Activated CD8-positive, alpha-beta memory T cell treated with anti-CD3 and anti-CD28 coated beads for 24 hours (primary cell): ENCODE results near the gene SLC25A13.
"Not testable (repeated sequence)": the region's sequence is repeated elsewhere in the genome, so short reads cannot be mapped to it uniquely, and the experiment has no call there.

Experiments
- DNase-seq: peaks from one replicate; pipeline ENCODE4 v3.0.0-alpha.2; 2020

The SLC25A13 gene

DNA sequence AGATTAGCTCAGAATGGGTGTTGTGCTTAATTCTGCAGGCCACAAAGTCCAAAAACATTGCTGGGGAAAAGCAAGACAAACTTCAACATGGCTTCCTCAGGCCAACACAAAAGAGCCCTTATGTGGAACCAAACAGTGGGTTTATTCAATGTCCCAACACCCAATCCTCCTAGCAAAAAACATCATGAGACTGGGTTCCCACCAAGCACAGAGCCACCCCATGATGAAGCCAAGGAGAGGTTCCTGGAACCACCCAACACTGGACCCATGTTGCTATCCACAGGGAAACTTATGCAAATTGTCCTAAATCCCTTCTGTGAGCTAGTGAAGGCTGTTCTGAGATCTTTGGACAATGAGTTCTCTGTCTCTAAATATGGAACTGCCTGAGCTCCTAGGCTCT, 24.0 kb downstream of the SLC25A13 start:
- DNase-seq: no peak

DNA sequence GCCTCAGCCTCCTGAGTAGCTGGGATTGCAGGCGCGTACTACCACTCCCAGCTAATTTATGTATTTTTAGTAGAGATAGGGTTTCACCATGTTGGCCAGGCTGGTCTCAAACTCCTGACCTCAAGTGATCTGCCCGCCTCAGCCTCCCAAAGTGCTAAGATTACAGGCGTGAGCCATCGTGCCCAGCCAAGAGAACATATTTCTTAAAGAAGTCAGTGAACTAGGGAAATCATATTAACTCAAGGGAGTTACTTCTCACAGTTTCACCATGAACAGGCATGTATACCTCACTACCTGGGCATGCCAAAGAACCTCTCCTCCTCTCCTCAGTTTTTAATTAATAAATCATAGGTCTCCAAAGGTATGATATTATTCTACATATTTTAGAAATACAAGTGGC, 24.5 kb downstream of the SLC25A13 start:
- DNase-seq: not testable (repeated sequence)

DNA sequence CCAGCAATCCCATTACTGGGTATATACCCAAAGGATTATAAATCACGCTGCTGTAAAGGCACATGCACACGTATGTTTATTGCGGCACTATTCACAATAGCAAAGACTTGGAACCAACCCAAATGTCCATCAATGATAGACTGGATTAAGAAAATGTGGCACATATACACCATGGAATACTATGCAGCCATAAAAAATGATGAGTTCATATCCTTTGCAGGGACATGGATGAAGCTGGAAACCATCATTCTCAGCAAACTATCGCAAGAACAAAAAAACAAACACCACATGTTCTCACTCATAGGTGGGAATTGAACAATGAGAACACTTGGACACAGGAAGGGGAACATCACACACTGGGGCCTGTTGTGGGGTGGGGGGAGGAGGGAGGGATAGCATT, 28.0 kb downstream of the SLC25A13 start:
- not testable (repeated sequence) for DNase-seq

DNA sequence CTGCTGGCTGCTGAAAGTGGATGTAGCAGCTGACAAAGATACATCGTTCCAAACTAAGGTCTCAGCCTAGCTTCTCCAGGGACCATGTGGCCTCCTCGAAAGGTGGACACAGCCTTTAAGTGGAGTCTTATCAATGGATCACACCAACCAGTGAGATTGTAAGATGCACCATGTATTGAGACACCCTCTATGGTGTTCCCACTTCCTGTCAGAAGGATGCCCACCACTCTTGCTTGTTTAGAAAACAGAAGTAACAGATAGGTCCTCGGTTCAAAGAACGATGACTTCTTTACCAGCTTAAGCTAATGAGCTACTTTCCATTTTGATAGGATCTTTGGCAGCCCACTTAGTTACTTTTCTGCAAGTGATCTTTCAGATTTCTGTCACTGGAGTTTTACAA, 34.3 kb downstream of the SLC25A13 start:
- no peak for DNase-seq

DNA sequence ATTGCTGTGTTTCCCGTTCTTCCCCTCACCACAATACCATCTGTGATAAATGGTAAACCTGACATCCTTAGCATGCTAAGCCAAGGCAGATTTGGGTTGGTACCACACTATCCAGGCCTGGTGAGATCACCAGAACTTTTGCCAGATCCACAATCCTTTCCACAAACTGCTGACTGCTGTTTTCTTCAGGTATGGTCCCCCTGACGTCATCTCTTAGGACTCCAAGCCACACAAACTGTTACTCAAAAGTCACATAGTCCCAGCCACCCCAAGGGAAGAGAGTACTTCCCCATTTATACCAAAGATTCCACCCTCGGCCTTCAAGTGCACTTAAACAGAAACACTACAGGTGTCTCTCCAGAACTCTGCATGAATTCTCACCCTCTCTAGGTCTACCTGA, 34.8 kb downstream of the SLC25A13 start:
- no peak for DNase-seq

DNA sequence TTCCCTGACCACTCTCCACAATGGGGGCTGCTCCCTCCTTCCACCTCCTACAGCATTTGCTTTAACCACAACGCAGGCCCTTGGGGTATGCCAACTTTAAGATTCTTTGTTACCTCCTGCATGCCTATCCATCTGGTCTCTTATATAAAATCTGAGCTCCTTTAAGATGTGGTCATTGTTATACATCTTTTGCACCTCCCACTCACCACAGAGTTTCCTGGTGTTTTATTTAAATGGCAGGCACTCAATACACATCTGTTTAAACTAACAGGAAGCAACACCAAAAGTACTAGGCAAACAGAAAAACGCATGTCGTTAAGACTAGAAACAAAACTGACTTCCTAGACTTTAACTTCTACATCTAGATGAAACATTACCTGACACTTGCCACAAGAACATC, 36.3 kb downstream of the SLC25A13 start:
- no peak for DNase-seq

DNA sequence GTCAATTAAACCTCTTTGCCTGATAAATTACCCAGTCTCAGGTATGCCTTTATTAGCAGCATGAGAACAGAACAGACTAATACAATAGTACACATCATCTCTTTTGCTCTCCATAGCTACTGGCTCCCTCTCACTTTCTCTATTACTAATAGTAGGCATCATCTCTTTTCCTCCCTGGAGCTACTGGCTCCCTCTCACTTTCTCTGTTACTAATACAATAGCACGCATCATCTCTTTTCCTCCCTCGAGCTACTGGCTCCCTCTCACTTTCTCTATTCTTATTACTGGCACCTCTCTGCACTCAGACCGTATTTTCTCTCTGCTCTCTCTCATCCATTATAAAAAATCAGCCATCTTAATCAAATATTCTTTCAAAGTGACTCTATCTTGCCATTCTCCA, 37.1 kb downstream of the SLC25A13 start:
- DNase-seq: no peak

DNA sequence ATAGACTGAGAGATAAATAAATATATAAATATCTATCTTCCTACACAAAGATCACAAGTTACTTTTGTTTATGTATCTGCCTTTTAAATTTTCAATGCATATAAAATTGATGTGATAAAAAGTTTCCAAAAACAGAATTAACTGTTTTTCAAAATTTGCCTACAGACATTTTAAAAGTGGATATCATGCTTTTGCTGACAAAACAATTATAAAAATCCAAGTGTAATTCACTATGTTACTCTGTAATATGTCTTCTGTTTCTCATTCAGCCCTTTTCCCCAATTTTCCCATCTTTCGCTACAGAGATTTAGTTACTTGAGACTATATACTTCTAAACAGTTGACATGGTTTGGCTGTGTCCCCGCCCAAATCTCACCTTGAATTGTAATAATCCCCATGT, 37.7 kb downstream of the SLC25A13 start:
- no peak for DNase-seq

DNA sequence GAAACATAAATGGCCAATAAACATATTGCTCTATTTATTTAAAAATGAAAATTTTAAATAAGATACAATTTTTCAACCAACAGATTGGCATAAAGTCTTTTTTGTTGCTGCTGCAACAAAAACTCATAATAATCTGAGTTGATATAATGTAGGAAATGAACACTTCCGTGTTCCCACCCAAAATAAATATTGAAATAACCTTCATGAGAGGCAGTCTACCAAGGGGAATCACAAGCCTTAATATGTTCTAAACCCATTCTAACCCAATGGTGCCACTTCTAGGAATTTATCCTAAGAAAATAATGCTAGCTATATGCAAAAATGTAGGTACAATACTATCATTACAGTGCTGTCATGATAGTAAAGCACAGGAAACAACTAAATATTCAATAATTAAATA, 39.1 kb downstream of the SLC25A13 start:
- no peak for DNase-seq

DNA sequence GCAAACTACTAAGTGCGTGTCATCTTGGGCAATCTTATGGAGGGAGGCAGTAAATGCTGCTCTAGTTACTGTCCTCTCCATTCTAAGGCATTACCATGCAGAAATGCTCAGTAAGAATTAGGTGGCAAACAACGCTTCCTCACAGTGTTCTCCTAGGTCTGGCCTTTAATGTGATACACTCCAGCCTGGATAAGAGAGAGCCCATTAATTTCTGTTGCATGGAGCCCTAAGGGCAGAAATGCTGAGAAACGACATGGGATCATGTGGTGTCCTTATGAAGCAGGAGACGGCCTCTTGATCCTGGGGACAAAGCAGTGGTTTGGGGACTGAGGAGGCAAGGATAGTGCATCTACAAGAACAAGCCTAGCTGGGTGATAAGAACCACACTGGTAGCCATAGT, 44.0 kb downstream of the SLC25A13 start:
- no peak for DNase-seq

DNA sequence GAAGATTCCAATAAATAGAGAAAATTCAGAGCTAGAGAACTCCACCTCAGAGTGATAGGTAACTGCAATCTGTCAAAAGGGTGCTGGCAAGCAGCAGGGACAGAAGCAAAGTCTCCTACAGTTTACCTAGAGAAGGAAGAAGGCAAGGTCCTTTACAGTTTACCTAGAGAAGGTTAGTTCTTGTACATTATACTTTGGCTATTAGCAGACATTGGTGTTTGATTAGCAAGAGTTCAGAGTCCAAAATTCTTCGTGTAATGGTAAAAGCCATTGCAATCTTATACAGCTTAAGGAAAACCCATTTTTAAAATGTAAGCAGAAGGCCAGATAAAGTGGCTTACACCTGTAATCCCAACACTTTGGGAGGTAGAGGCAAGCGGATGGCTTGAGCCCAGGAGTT, 45.9 kb downstream of the SLC25A13 start:
- no peak for DNase-seq

DNA sequence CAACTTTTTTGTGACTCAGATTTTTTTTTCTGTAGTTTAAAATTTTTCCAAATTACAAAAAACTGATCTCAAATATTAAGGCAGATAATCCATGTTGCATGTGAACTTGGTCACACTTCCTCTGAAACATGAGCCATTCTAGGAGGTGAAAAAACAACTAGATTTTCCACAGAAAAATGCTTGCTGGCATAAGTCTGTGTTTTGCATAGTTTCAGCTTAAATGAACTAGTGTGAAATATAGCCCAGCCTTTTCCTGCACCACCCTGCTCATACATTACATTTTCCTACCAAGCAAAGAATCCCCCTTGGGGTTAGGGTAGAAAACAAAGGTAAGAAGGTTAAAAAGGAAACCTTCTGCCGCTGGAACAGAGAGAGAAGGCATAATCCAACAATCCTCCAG, 48.2 kb downstream of the SLC25A13 start:
- DNase-seq: no peak

DNA sequence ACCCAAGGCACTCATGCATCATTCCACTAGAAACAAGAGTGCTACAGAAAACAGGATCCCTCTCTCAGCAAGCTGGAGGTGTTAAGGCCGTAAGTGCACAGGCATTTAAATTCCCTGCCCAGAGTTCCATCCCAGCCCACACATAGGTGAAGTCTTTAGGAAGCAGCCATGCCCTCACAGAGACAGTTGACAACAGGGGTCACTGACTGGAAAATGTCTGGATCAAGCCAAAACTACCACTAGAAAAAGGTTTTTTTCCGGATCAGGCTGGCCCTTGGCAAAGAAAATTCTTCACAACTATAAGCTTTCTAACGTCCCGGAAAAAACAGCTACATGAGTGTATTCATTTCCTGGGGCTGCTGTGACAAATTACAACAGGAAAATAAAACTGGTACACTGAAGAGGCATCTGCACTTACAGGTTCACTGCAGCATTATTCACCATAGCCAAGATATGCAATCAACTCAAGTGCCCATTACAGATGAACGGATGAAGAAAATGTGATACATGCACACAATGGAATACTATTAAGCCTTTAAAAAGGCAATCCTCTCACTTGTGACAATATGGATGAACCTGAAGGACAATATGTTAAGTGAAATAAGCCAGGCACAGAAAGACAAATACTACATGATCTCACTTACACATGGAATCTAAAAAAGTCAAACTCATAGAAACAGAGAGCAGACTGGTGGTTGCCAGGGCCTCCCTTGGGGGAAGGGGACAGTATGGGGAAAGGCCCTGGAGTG, 52.5 kb downstream of the SLC25A13 start:
- no peak for DNase-seq

DNA sequence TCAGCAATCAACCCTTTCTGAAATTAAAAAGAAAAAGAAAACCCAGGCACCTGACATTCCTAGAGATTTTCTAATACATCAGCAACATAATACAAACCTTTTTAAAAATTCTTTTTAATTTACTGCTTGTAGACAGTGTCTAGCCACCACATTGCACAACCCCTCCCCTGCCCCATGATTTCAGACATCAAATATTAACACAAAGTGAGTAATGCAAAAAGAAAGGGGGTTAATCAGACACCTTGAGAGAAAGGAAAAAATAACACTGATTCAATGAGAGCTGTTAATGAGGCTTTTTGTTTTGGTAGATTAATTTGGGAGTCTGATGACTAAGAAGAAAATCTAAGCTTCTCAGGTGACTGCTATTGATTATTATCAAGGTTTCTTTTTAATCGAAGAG, 55.3 kb downstream of the SLC25A13 start:
- no peak for DNase-seq

DNA sequence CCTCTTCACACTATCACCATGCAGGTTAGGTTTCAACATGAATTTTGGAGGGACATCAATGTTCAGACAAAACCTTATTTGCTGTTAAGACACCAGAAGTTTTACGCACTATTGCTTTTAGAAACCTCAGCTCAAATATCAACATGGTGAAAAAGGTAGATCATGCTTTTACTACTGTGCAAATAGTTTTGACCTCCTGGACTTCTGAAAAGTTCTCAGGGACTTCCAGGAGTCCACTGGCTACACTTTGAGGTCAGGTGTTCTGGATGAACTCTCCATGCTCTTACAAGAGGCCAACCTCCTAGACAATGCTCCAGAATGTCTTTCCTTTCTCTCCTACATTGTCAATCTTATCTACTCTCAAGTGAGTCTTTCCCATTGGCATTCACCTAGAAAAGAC, 55.9 kb downstream of the SLC25A13 start:
- no peak for DNase-seq

DNA sequence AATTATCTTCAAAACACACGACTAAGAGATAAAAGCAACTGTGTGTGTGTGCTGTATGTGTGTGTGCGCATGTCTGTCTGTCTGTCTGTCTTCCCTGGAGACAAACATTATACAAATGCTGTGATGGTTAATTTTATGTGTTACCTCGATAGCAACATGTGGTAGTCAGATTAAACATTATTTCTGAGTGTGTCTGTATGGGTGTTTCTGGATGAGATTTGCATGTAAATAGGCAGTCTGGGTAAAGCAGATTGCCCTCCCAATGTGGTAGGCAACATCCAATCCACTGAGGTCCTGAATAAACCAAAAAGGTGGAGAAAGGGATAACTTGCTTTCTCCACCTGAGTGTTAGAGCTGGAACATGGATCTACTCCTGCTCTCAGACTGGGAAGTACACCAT, 67.9 kb downstream of the SLC25A13 start:
- DNase-seq: no peak

DNA sequence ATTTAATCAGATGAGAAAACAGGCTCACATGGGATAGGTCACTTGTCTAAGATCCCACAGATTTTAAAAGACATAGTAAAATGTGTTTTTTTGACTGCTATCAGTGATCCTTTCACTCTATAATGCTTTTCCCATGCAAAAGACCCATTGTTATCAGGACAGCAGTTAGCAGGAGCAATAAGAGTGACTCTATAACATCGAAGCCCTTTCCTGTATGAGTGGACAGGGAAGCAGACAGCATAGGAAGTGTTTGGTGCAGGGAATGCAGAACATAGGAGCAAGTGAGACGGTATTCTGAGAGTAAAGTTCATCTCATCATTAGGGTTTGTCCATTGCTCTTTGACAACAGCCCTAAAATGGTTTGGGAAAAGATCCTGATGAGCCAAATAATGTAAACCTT, 68.5 kb downstream of the SLC25A13 start:
- no peak for DNase-seq

DNA sequence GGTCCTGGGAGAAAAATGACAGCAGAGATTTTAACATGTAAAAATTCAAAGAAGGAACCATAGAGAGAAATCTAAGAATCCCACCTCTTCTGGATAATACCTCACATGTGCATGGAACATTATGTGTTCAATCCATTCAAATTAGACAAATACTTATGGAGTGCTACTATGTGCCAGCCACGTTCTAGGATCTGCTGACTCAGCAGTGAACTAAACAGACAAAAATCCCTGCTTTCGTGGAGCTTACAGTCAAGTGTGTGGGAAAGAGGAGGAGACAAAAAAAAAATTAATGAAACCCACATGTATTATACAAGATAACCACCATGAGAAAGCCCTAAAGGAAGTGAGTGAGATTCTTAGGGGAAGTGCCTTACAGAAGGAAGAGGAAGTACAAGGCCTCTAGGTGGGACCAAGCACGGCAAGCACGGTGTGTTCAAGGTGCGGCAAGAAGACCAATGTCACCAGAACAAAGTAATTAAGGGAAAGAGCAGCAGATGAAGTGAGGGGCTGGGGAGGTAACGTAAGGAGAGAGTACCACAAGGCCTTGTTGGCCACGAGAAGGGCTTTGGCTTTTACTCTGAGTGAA, 71.0 kb downstream of the SLC25A13 start:
- no peak for DNase-seq

DNA sequence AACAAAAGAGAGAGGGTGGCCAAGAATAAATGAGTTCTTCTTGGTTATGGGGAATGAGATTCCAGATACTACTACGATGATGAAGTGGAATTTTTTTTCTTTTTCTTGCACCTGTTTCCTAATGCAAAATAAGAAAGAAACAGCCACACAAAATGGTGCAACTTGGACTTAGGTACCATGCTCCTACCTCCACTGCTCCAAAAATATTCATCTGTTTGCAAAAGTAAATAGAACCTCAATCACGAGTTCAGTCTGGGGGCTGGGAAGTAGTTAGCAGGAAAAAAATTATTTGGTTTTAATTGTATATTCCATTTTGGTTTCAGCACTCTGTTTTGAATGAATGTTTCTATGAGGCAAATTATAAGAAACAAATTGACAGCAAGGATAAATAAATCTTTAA, 73.5 kb downstream of the SLC25A13 start:
- DNase-seq: no peak

DNA sequence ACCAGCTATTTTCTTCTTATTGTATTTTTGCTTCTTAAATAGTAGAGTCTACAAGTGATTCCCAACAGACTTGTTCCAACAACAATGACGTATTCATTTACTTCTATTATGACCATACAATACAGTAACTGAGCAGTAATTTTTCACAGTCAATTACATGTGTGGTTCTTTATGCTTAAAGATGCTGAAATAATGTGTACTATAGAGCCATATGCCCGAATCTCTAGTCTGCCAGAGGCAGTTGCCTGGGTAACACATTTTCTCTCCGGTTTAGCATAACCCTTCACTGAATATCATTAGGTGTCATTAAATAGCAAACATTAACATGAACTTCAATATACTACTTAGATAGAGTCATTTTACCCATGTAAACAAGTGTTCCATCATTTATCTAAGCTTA, 75.0 kb downstream of the SLC25A13 start:
- DNase-seq: no peak

DNA sequence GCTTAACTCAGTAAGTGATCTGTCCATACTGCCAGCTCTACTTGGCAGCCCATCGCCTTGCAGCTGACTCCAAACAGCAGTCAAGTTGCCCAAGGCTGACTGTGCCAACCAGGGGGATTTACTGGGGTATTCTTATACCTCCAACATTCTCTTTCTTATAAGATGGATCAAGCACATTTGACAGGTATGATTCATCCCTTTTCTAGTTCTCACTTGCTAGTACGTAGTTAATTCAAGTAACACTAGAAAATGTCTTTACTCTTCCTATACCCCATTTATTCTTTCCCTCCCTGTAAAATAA, 77.0 kb downstream of the SLC25A13 start:
- DNase-seq: no peak

DNA sequence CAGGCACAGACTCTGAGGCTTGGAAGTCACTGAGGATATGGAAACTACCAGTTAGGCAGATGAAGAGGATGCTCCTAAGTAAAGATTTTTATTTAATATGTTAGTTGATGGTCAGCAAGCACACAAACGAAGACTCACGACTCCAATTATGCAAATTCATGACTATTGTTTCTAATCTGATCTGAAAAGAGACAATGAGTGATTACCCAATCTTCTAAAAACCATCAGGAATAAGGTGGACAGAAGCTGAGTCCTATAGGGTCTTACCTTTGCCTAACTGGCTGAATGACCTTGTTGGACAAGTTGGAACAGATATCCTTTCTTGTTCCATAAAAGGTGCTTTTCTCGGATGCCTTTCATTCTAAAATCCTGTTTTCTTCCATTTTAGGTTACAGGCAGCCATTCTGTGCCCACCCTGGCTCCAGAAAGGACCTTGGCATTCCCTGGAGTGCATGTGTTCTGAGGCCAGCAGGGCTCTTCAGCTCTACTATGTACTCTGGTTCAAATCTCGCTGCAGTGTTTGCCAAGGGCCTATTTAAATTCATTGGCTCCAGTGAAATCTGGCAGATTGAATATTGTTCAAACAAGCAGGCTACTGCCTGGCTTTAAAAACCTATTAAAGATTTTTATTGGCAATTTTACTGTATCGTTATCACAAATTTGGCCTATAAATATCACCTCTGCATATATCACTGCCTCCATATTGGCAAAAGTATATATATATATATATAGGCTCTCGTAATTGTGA, 77.5 kb downstream of the SLC25A13 start:
- DNase-seq: no peak

DNA sequence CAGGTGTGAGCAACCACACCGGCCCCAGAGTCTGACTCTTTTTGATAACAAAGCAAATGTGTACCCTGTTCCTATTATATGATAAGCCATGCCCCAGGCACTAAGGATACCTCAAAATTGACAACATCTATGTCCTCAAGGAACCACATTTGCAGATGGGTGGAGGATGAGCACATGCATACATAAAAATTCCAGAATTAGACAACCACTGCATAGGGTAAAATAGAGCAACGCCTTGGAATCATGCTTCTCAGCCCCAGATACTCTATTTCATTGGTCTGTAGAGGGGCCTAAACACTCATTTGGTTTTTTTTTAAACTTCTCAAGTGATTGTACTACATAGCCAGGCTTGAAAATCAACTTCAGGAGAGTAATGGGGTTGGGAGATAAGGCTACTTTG, 78.7 kb downstream of the SLC25A13 start:
- no peak for DNase-seq

DNA sequence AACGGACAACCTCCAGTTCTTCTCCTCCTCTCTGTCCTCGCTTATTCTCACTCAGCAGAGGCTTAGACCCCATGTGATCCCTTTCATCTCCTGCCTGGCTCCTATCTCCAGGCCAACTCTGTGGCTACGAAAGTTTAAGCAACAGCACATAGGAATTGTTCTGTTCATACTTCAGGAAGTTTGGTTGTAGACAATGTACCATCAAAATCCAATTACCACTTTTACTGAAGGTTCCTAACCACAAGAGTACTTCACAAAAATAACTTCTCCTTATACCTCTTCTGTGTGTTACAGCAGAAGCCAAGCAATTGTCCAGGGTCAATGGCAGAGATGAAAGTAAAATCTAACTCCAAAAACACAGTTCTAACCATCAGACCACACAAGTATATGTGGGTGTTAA, 80.0 kb downstream of the SLC25A13 start:
- no peak for DNase-seq
